GM21515 (cell line): ENCODE results near the gene MXD1.
"Not testable (repeated sequence)": the region's sequence is repeated elsewhere in the genome, so short reads cannot be mapped to it uniquely, and the experiment has no call there.

ENCODE experiments used
- ATAC-seq: cut with Tn5 transposase; IDR thresholded peaks from one replicate; pipeline ENCODE4 v1.9.1; 2021; ENCODE audit not compliant: unreplicated experiment

Gene MXD1

GRCh38 chr2:69950671-69951070 is 35.8 kb downstream of the MXD1 start:
- ATAC-seq, result not testable (repeated sequence)

- no peak for ATAC-seq
These were observed 37.6 kb downstream of the MXD1 start for GRCh38 chr2:69952336-69953115.

GRCh38 chr2:69954084-69954483 is 39.2 kb downstream of the MXD1 start:
- no peak for ATAC-seq

- ATAC-seq, result no peak
These were observed 40.1 kb downstream of the MXD1 start for GRCh38 chr2:69955029-69955428.

GRCh38 chr2:69956475-69956979 is 41.6 kb downstream of the MXD1 start:
- no peak for ATAC-seq

GRCh38 chr2:69957965-69958364 is 43.1 kb downstream of the MXD1 start:
- no peak for ATAC-seq

- ATAC-seq, result no peak
These were observed 43.6 kb downstream of the MXD1 start for GRCh38 chr2:69958480-69958879.

GRCh38 chr2:69959425-69959824 is 44.5 kb downstream of the MXD1 start:
- no peak for ATAC-seq

GRCh38 chr2:69960821-69961220 is 45.9 kb downstream of the MXD1 start:
- ATAC-seq, result no peak

GRCh38 chr2:69961496-69961895 is 46.6 kb downstream of the MXD1 start, which contains the start of gene ASPRV1:
TSS of gene ASPRV1 (minus strand) at chr2:69961631. CDS start at chr2:69961436, 195 bp downstream.
- ATAC-seq, result no peak

GRCh38 chr2:69962986-69963730 is 48.2 kb downstream of the MXD1 start:
- no peak for ATAC-seq

- ATAC-seq, result no peak
These were observed 49.5 kb downstream of the MXD1 start for GRCh38 chr2:69964353-69964841.

- ATAC-seq, result no peak
These were observed 51.0 kb downstream of the MXD1 start for GRCh38 chr2:69965756-69966445.

GRCh38 chr2:69966496-69966895 is 51.6 kb downstream of the MXD1 start:
- ATAC-seq, result no peak

GRCh38 chr2:69968609-69969008 is 53.7 kb downstream of the MXD1 start:
- no peak for ATAC-seq

GRCh38 chr2:69969126-69969983 is 54.4 kb downstream of the MXD1 start:
- ATAC-seq, result no peak

GRCh38 chr2:69969991-69970390 is 55.1 kb downstream of the MXD1 start:
- no peak for ATAC-seq

- no peak for ATAC-seq
These were observed 57.9 kb downstream of the MXD1 start for GRCh38 chr2:69972822-69973221.

- no peak for ATAC-seq
These were observed 58.4 kb downstream of the MXD1 start for GRCh38 chr2:69973335-69973735.

- ATAC-seq, result no peak
These were observed 60.4 kb downstream of the MXD1 start for GRCh38 chr2:69975136-69975852.
